CD4-positive, alpha-beta T cell treated with Interleukin-1 beta for 1 hour (primary cell): ENCODE measurements around the gene MEX3A.
A peak's percentile ranks its signal among the peaks of the same experiment; 100 is the strongest.

Experiments used
- DNase-seq, 2 donors: peaks; one replicate each; pipeline ENCODE4 v3.0.0-alpha.2; 2020 to 2022

Gene MEX3A

DNA sequence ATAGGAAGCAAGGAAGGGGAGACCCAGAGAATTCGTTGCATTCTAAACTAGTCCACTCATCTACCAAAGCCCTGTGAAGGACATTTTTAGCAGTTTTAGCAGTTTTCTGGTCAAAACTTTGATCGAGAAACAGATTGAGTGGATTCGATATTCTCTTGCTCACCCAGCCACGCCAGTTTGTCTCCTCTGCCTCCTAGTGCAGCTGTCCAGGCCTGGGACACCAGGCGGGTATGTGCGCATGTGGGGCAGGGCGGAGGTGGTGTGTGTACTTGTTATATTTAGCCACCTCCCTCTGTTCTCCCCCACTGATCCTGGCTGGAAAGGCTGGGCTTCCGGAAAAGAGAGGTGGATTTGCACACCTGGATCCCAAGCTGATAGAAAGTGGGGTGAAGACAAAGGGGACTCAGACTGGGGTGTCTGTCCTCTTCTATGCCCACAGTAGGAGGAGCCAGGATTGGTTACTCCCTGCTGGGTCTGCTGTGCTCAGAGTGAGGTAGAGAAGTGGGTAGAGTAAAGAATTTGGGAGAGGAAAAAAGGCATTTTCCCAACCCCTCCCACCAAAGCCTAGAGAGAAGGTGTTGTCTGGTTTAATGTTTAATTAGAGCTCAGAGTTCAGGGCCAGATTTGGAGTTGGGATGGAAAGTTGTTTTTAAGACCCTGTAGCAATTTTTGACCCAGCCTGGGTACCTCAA lies 36.1 kb upstream of the MEX3A start:
- DNase-seq: peak; percentile 13 to 37

DNA sequence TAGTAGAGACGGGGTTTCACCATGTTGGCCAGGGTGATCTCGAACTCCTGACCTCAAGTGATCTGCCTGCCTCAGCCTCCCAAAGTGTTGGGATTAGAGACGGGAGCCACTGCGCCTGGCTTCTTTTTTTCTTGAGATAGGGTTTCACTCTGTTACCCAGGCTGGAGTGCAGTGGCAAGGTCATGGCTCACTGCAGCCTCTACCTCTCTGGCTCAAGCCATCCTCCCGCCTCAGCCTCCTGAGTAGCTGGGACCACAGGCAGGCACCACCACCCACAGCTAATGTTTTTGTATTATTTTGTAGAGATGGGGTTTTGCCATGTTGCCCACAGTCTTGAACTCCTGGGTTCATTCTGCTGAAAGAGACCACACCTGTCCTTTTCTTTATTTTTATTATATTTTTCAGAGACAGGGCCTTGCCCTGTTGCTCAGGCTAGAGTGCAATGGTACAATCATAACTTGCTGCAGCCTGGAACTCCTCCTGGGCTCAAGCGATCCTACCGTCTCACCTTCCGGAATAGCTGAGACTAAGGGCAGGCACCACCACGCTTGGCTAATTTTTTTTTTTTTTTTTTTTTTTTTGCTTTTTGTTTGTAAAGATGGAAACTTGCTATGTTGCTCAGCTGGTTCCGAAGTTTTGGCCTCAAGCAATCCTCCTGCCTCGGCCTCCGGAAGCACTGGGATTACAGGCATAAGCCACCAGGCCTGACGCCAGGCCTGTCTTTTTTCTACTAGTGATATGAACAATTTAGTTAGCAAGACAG lies 35.3 kb upstream of the MEX3A start:
- peak; percentile 9 to 31 for DNase-seq

DNA sequence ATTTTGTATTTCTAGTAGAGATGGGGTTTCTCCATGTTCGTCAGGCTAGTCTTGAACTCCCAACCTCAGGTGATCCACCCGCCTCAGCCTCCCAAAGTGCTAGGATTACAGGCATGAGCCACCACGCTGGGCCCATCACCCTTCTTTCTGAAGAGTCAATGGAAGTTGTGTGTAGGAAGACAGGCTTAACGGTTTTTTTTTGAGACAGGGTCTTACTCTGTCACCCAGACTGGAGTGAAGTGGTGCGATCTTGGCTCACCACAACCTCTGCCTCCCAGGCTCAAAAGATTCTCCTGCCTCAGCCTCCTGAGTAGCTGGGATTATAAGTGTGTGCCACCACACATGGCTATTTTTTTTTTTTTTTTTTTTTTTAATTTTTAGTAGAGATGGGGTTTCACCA lies 34.5 kb upstream of the MEX3A start:
- peak in 1 of 2 donors; percentile 34 for DNase-seq

DNA sequence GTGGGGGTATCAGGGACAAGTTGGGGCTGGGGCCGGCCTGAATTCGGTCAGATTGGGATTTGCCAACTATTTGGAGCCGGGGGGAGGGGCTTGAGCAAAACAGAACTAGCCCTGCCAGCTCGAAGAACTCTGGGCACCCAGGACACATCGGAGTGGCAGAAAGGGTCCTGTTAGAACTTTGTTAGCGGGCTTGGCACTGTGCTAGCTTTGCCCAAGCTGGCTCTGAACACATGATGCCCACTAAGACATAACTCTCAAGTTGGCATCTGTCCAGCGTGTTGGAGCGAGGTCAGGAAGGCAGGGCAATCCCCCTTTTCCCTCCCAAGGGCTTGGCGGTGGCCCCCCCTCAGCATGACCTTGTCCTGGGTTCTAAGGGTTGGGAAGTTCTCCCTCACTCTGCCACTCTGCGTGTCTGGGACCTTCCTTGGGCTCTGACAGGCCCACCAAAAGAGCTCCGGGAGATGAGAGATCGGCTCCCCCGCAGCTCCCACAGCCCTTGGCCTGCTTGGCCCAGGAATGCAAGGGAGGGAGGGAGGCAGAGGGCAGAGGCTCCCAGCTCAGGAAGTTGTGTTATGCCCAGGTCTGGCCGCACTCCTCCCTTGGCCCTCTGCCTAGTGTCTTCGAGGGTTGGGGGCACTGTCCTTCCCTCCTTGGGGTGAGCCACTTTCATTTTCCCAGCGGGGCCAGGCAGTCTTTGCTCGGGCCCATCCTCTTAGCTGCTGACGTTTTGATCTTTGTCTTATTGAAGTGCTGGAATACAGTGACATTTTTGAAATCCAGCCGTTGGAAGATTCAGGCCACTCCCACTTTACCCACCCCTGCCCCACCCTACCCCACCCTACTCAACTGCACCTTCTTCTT lies 33.5 kb upstream of the MEX3A start:
- DNase-seq: peak; percentile 30 to 44

DNA sequence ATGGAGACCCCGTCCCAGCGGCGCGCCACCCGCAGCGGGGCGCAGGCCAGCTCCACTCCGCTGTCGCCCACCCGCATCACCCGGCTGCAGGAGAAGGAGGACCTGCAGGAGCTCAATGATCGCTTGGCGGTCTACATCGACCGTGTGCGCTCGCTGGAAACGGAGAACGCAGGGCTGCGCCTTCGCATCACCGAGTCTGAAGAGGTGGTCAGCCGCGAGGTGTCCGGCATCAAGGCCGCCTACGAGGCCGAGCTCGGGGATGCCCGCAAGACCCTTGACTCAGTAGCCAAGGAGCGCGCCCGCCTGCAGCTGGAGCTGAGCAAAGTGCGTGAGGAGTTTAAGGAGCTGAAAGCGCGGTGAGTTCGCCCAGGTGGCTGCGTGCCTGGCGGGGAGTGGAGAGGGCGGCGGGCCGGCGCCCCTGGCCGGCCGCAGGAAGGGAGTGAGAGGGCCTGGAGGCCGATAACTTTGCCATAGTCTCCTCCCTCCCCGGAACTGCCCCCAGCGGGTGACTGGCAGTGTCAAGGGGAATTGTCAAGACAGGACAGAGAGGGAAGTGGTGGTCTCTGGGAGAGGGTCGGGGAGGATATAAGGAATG lies 32.8 kb upstream of the MEX3A start:
- DNase-seq: no peak

DNA sequence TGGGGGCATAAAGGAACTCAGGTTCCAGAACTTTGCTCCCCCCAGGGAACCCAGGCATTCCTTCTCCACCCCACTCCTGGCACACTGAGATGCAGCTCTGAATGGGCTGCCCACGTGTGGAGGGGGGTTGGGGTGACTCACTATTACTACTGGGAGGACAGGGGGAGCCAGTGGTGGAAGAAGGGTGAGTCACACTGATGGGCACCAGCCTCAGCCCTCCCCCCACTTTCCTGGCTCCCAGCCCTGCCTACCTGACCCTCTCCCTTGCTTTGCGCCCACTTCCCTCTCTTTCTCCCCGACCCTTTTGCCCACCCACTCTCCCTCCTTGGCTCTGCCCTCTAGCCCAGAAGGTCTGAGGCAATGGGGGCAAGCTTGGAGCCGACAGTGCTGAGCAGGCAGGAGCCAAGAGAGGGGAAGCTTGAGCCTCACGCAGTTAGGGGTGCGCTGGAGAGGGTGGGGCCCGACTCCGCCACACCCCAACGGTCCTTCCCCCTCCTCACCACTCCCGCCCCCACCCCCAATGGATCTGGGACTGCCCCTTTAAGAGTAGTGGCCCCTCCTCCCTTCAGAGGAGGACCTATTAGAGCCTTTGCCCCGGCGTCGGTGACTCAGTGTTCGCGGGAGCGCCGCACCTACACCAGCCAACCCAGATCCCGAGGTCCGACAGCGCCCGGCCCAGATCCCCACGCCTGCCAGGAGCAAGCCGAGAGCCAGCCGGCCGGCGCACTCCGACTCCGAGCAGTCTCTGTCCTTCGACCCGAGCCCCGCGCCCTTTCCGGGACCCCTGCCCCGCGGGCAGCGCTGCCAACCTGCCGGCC lies 32.0 kb upstream of the MEX3A start, which contains the start of gene LMNA:
TSS of gene LMNA (plus strand) at position 611 of the 818 bp plus-strand sequence. CDS start 208 bp downstream, outside the sequence.
- DNase-seq: peak; percentile 85 to 87

DNA sequence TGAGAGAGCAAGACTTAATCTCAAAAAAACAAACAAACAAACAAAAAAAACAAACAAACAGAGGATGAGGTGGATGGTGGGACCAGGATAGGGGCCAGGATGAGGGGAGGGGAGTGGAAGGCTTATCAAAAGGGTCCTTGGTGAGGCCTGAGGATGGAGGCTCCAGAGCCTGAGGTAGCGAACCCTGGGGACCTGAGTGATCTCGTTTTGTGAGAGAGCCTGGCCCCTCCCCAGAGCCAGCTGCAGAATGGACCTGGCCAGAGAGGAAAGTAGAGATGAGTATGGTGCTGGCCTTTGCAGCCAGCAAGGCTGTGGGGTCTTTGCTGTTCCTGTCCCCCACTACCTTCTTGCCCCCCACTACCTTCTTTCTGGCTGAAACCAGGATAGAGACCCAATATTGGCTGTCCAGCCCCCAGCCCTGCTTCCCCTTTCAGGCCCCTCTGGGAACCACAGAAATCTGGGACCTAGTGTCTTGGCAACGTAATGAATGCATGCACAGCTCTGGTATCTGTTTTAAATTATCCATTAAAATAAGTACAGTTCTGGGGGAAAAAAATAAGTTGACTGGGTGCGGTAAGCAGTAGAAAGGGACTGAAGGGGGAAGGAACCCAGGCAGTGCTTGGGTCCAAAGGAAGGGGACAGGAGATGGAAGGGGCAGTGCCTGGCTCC lies 31.2 kb upstream of the MEX3A start:
- no peak for DNase-seq

DNA sequence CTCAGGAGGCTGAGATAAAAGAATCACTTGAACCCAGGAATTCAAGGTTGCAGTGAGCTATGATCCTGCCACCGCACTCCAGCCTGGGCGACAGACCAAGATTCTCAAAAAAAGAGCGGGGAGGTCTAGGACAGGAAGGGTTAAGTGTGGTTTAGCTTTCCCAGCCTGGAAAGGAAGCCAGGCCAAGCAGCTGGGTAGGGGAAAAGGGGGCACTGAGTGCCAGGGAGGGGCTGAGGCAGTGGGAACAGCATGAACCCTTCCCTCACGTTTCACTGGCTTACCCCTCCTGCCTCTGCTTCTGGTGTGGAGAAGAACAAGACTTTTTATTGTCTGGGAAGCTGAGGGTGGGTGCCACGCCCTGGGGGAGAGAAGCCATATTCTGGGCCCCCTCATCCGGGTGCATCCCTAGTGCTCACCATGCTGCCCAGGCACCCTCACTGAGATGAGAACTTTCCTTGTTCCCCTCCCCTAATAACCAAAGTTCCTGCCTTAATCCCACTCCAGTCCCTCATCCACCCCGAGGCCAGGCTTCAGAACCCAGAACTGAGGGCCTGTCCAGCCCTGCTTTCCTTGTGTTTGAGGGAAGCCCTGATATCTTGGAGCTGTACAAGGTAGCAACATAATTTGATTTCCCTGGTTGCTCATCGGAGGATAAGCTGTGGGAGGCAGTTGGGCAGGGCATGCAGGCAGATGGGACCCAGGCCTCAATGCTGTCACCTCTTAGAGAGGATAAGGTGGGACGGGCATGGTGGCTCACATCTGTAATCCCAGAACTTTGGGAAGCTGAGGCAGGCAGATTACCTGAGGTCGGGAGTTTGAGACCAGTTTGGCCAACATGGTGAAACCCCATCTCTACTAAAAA lies 30.2 kb upstream of the MEX3A start:
- DNase-seq: no peak

DNA sequence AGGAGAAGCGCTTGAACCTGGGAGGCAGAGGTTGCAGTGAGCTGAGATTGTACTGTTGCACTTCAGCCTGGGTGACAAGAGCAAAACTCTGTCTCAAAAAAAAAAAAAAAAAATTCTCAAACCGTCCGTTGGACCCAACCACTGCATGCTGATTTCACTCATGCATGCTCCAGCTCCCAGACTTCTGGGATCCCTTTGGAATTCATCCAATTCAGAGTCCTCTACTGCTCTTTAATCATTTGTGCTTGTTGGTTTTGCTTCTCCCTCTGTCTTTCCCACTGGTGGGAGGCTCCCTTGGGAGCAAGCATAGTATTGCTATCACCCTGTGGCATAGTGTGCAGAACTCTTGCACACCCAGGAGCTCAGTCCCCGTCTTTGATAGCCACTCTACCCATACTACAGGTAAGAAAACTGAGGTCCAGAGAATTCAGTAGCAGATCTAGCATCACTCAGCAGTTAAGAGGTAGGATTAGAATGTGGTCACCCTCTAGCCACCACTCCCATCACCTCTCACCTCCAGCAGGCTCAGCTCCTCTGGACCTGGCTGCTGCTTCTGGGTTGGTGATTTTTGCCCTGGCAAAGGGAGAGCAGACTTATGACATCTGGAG lies 29.2 kb upstream of the MEX3A start:
- no peak for DNase-seq

DNA sequence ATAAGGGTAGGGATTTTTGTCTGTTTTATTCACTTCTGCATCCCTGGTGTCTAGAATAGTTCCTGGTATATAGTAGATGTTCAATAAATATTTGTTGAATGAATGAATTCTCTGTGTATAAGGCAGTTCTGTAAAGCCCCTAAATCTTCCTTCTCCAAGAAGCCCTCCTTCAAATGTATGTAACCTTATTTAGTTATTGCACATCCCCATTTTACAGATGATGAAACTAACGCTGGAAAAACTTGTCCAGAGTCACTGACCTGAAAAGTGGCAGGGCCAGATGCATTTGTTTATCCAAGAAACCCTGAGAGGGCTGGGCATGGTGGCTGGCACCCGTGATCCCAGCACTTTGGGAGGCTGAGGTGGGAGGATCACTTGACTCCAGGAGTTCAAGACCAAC lies 28.0 kb upstream of the MEX3A start:
- DNase-seq: no peak

DNA sequence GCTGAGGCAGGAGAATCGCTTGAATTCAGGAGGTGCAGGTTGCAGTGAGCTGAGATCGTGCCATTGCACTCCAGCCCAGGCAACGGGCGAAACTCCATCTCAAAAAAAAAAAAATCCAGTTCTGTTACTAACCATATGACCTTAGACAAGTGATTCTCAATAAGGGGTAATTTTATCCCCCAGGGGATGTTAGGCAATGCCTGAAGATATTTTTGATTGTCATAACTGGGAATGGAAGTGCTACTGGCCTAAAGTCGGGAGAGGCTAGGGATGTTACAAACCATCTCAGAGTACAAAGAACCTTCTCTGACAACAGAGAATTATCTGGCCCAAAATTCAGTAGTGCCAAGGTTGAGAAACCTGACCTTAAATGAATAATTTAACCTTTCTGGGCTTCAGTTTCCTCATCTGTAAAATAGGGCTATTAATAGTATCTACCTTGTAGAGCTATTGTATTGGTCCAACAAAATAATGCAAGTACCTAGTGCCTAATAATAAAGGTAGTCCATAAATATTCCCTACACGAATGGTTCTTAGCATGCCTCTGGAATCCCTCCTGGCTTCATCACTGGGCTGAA lies 26.5 kb upstream of the MEX3A start:
- no peak for DNase-seq

DNA sequence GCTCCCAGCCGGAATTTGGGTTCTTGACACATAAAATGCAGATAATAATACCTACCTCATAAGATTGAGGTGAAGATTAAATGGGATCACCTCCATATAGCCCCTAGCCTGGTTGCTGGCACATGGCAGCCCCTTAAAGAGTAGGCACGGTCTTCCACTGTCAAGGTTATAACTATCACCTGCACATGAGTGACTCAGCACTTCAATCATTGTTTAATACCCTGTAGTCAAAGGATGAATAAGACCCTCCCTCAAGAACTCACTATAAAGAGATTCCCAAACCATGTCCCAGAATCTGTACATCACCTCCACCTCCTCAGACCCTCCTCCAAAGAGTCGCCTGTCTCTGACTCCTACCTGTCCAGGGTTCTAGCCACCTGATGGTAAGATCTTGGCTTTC lies 25.8 kb upstream of the MEX3A start:
- no peak for DNase-seq

DNA sequence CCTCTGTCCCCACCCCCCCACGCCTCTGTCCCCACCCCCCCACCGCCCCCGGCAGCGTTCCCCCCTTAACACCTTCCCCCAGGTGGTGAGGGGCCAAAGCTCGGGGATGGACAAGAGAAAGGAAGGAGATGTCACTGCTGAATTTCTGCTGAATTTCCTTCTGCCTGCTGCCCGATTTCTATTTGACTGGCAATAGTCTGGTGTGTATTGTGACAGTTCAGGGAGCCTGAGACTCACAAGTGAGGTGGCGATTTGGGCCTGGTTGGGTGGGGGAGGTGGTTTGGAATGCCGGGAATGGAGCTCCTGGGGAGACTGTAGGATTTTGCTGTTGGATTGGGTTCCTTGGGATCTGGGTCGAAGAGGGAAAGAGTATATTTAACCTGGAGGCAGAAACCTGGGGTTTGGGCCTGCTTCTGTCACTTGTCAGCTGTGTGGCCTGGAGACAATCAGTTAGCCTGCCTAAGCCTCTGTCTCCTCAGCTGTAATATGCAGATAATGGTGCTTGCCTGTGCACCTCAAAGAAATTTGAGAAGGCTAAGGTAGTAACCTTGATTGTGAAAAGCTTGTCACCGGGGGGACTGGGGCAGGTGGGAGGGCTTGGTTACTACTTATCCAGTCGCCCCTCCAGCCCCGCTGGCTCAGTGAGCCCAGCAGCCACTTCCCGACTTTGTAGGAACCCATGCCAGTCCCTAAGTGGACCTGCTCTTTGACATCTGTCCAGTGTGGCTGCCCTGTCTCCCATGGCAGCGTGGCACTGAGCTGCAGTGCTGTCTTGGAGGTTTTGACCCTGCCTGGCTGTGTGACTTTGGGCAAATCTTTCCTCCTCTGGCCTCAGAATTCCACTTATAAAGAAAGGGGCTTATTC lies 24.6 kb upstream of the MEX3A start:
- DNase-seq: no peak

DNA sequence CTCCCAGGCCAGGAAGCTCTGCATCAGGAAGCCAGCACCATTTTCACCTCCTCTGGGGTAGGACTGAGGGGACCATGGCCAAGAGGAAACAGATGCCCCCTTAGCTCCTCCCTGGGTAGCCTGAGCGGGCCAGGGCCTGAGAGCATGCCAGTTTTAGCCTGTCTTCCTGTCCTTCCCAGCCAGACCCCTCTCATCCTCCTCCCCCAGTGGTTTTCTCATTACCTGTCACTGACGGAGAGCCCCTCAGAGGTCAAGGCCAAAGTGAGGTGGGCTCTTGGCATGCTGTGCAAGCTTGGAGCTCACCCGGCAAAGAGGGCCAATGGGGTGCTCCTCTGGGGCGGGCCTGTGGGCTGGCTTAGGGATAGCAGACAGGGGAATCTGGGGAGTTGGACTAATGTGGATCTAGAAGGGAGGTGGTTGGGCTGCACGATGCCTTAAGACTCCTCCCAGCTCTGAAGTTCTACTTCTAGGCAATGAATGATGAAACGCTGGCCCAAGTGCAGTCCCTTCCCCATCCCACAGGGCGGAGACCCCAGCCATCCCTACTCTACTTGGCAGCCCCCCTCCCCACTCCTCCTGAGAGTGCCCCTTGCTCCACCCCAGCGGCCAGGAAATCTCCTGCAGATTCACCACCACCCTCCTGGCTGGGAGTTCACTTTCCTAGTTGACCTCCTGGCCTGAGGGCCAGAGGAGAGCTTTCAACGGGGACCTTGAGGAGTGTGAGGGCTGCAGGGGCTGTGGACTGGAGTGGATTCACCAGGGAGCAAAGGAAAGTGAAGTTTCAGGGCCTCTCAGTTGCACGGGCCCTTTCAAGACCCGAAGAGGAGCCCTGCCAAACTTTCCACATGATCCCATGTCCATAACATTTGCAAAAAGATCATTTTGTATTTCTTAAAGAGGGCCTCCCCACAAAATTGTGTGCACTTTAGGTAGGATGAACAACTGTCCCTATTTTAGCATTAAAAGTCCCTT lies 22.9 kb upstream of the MEX3A start:
- peak in 1 of 2 donors; percentile 38 for DNase-seq

DNA sequence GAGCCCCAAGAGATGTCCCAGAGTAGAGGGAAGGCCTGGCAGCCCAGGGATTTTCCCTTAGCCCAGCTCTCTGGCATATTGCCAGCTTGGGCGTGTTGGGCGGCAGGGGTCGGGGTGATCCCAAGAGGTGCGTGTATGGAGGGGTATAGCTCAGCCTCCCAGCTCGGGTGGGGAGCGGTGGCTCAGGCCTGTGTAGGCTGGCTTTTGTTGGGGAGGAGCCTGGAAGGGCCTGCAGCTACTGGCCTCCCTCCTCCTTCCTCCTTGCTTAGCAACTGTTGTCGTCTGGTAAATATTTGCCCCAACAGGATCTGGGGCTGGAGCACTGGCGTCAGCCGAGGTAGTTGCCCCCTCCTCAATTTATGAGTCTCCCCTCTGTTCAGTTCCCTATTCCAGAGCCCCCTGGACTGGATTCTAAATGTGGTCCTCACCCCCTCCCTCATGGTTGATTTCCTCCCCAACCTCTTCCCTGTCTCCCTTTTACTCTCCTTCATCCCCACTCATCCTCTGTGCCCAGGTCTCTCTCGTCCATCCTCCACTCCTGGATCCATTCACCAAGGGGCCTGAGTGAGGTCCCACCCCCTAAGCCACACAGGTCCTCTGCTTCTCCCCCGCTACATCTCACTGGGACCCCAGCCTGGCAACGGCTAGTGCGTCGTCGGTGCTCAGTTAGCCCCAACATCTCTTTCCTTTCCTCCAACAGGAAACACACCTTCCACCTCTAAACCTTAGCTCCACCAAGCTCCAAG lies 22.0 kb upstream of the MEX3A start:
- DNase-seq: peak; percentile 88

DNA sequence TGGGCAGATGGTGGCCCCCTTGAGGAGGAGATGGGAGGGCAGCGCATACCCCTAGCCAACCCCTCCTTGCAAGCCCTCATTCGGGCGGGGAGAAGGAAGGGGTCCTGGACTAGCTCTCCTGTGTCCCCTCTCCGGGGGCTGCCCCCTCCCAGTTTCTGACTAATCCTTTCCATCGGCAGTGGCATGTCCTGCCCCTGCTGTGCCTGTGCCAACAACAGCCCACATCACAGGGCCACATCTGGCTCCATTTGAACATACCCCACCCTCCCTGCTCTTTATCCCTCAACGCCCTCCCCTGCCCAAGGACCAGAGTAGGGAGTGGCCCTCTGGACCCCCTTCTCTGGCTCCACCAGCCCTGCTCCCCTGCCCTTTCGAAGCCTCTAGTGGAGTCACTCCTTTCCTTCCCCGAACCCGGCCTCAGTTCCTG lies 21.3 kb upstream of the MEX3A start:
- DNase-seq: peak in 1 of 2 donors; percentile 36
